ENCODE data around the gene KRTAP10-11. TPM values are rescaled to one million over a fixed set of nuclear protein-coding genes. Genes with fewer than 3 reads are reported as not detected.
"Not testable (repeated sequence)": the region's sequence is repeated elsewhere in the genome, so short reads cannot be mapped to it uniquely, and the experiment has no call there.

Gene KRTAP10-11
- total and polyA plus RNA-seq, 5 experiments from 2014 or later: not detected

GRCh38 chr21:44630440-44630839 lies 15.8 kb upstream of the KRTAP10-11 start:
- H3K9me3 Mint-ChIP-seq: peaks cover 10 to 46% (median 38%) of the 10 kb centered on the region in 9 donors
- H3K36me3 Mint-ChIP-seq: peaks cover 2 to 25% (median 25%) of the 10 kb centered on the region in 3 donors
- H3K27ac Mint-ChIP-seq: peak overlapping the region; percentile 80 to 95 (median 90)
- peak overlapping the region in 8 of 10 donors; percentile 48 to 74 (median 57) for H3K4me3 Mint-ChIP-seq
- POLR2A ChIA-PET: interaction anchor here (1.4 kb wide), 1 partner anchor 11 kb away, joined by 6 read pairs; no protein-coding TSS in a partner anchor
- peak; percentile 14 to 68 for ATAC-seq
- peaks cover 21 to 53% (median 44%) of the 10 kb centered on the region in 4 donors for H3K4me1 Mint-ChIP-seq
- peak in 2 of 10 donors; percentile 35 to 46 for DNase-seq
- no peaks in the 10 kb centered on the region for H3K27me3 Mint-ChIP-seq

- Mint-ChIP-seq H3K4me3 (no peak overlapping the region), H3K27ac (peak overlapping the region in 1 of 10 donors; percentile 1), H3K27me3 (no peaks in the 10 kb centered on the region), H3K36me3 (peaks cover 2 to 25% (median 25%) of the 10 kb centered on the region in 3 donors), H3K4me1 (peaks cover 19 to 41% (median 32%) of the 10 kb centered on the region in 4 donors), H3K9me3 (peaks cover 10 to 46% (median 38%) of the 10 kb centered on the region in 9 donors)
- no peak for DNase-seq
- POLR2A ChIA-PET: interaction anchor here (0.6 kb wide), 1 partner anchor 21 kb away, joined by 3 read pairs; no protein-coding TSS in a partner anchor
- no peak for ATAC-seq
These were observed 14.1 kb upstream of the KRTAP10-11 start for GRCh38 chr21:44632067-44632466.

GRCh38 chr21:44636209-44637017 lies 9.8 kb upstream of the KRTAP10-11 start:
- Mint-ChIP-seq H3K4me3 (no peak overlapping the region), H3K4me1 (peaks cover 0 to 17% (median 5%) of the 10 kb centered on the region in 4 donors), H3K36me3 (peaks cover 0 to 15% (median 15%) of the 10 kb centered on the region in 3 donors), H3K27me3 (peaks cover 0 to 6% (median 0%) of the 10 kb centered on the region in 5 donors), H3K27ac (peak overlapping the region in 1 of 10 donors; percentile 48), H3K9me3 (peaks cover 0 to 34% (median 26%) of the 10 kb centered on the region in 9 donors)
- DNase-seq: no peak
- ATAC-seq: no peak
- POLR2A ChIA-PET: no interaction called here

- Mint-ChIP-seq H3K9me3 (peaks cover 0 to 34% (median 19%) of the 10 kb centered on the region in 9 donors), H3K4me3 (no peak within 1 kb of the TSS), H3K27me3 (peaks cover 0 to 6% (median 0%) of the 10 kb centered on the region in 5 donors), H3K4me1 (peaks cover 0 to 14% (median 5%) of the 10 kb centered on the region in 4 donors), H3K36me3 (peaks cover 0 to 11% (median 9%) of the 10 kb centered on the region in 3 donors), H3K27ac (peak within 1 kb of the TSS in 5 of 10 donors; percentile 27 to 91 (median 77))
- DNase-seq: no peak
- POLR2A ChIA-PET: no interaction called here
- no peak for ATAC-seq
These were observed 9.0 kb upstream of the KRTAP10-11 start, which contains the start of gene KRTAP10-10 for GRCh38 chr21:44637018-44637850. TSS of gene KRTAP10-10 (plus strand) at chr21:44637356. CDS start at chr21:44637418, 62 bp downstream.

GRCh38 chr21:44637851-44638348 lies 8.3 kb upstream of the KRTAP10-11 start:
- H3K9me3 Mint-ChIP-seq: peaks cover 0 to 32% (median 17%) of the 10 kb centered on the region in 9 donors
- DNase-seq, H3K36me3 Mint-ChIP-seq, H3K27me3 Mint-ChIP-seq, ATAC-seq, H3K4me3 Mint-ChIP-seq, POLR2A ChIA-PET: not testable (repeated sequence)
- peak overlapping the region in 4 of 10 donors; percentile 27 to 91 (median 64) for H3K27ac Mint-ChIP-seq
- H3K4me1 Mint-ChIP-seq: peaks cover 0 to 14% (median 5%) of the 10 kb centered on the region in 4 donors

DNA sequence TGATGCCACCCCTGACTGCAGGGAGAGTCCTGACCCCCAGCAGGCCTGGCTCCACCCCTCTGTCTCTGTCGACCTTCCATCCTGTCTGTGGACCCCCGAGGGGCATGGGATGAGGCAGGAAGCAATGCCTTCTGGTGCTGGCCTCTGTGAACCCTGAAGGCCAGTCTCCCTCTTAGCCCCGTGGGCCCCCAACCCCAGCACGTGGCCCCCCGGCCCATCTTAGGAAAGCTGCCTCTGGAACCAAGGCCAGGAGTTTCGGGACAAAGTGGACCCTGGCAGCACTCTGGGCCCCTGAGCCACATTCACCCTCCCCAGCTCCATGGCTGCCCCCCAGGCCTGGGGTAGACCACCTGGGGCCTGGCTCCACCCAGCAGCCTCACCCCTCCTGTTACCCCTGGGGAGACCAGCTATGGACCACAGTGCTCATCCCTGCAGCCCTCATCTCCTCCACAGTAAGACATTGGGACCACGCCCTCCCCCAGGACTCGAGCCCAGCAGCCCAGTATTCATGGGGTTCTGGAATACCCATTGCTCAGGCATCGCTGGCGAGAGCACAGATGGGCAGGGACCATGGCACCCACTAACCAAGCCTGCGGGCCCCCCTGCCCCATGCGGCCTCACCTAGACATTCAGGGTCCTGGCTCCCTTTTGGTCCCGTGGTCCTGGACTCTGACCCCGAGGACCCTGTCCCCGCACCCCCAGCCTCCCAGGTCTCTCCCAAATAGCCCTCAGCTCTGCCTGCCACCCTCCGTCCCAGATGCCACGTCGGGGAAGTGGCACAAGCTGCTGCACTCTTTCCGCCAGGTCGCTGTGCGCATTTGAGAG lies 7.5 kb upstream of the KRTAP10-11 start:
- H3K27ac Mint-ChIP-seq: peak overlapping the region in 4 of 10 donors; percentile 15 to 85 (median 56)
- peaks cover 0 to 14% (median 3%) of the 10 kb centered on the region in 3 donors for H3K36me3 Mint-ChIP-seq
- POLR2A ChIA-PET: interaction anchor here (0.8 kb wide), 1 partner anchor 19 kb away, joined by 3 read pairs; the partner anchor contains the start of gene KRTAP12-3
- not testable (repeated sequence) for H3K27me3 Mint-ChIP-seq, DNase-seq, ATAC-seq
- H3K4me1 Mint-ChIP-seq: peaks cover 0 to 14% (median 5%) of the 10 kb centered on the region in 4 donors
- H3K4me3 Mint-ChIP-seq: peak overlapping the region in 1 of 10 donors; percentile 24
- peaks cover 0 to 32% (median 18%) of the 10 kb centered on the region in 9 donors for H3K9me3 Mint-ChIP-seq

GRCh38 chr21:44639331-44639655 lies 6.9 kb upstream of the KRTAP10-11 start:
- H3K9me3 Mint-ChIP-seq: peaks cover 3 to 37% (median 23%) of the 10 kb centered on the region in 9 donors
- no peak for DNase-seq
- ATAC-seq: no peak
- H3K27ac Mint-ChIP-seq: peak overlapping the region in 2 of 10 donors; percentile 15 to 45
- H3K4me3 Mint-ChIP-seq: peak overlapping the region in 1 of 10 donors; percentile 24
- POLR2A ChIA-PET: interaction anchor here (0.8 kb wide), 1 partner anchor 18 kb away, joined by 3 read pairs; the partner anchor contains the start of gene KRTAP12-3
- H3K36me3 Mint-ChIP-seq: peaks cover 0 to 20% (median 7%) of the 10 kb centered on the region in 3 donors
- H3K4me1 Mint-ChIP-seq: peaks cover 0 to 14% (median 5%) of the 10 kb centered on the region in 4 donors
- H3K27me3 Mint-ChIP-seq: peaks cover 0 to 6% (median 0%) of the 10 kb centered on the region in 5 donors

DNA sequence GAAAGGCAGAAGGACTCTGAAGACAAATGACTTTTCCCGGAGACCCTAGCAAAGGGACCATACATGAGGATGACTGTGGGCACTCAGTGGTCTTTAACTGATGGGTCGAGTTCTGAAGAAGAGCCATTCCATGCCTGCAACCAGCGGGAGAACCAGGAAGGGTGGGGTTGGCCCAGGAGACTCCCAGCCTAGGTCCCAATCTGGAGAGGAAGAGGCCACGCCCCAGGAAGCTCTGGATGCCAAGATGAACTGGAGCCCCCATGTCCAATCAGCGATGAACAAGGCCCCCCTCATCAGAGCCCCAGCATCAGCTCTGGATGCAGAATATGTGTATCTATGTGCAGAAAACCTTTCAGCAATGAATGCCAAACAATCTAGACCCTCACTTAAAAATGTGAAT lies 5.5 kb upstream of the KRTAP10-11 start:
- POLR2A ChIA-PET: no interaction called here
- peaks cover 0 to 14% (median 5%) of the 10 kb centered on the region in 4 donors for H3K4me1 Mint-ChIP-seq
- DNase-seq (no peak), ATAC-seq (no peak)
- peak overlapping the region in 1 of 10 donors; percentile 20 for H3K4me3 Mint-ChIP-seq
- H3K27me3 Mint-ChIP-seq: peaks cover 0 to 6% (median 0%) of the 10 kb centered on the region in 5 donors
- H3K9me3 Mint-ChIP-seq: peaks cover 10 to 52% (median 34%) of the 10 kb centered on the region in 9 donors
- H3K36me3 Mint-ChIP-seq: peaks cover 0 to 29% (median 14%) of the 10 kb centered on the region in 3 donors
- H3K27ac Mint-ChIP-seq: peak overlapping the region in 1 of 10 donors; percentile 2

- DNase-seq: no peak
- H3K9me3 Mint-ChIP-seq: peaks cover 10 to 58% (median 34%) of the 10 kb centered on the region in 9 donors
These were observed 2.4 kb upstream of the KRTAP10-11 start for GRCh38 chr21:44643741-44644310.

GRCh38 chr21:44644878-44645277 lies 1.3 kb upstream of the KRTAP10-11 start:
- Mint-ChIP-seq H3K4me1 (peaks cover 5 to 18% (median 12%) of the 10 kb centered on the region in 4 donors), H3K36me3 (peaks cover 0 to 29% (median 14%) of the 10 kb centered on the region in 3 donors), H3K9me3 (peaks cover 10 to 58% (median 34%) of the 10 kb centered on the region in 9 donors), H3K4me3 (no peak overlapping the region), H3K27ac (peak overlapping the region in 1 of 10 donors; percentile 28), H3K27me3 (peaks cover 0 to 5% (median 0%) of the 10 kb centered on the region in 5 donors)
- POLR2A ChIA-PET: interaction anchor here (0.6 to 1.4 kb wide), 3 partner anchors 13 to 1329 kb away, joined by 3 to 5 read pairs (median 3); partner anchors contain the start of gene KRTAP12-3
- DNase-seq (no peak), ATAC-seq (no peak)

More at GRCh38 chr21:44643741-44644310, 2.4 kb upstream of the KRTAP10-11 start:
- peaks cover 0 to 29% (median 14%) of the 10 kb centered on the region in 3 donors for H3K36me3 Mint-ChIP-seq
- peaks cover 5 to 16% (median 9%) of the 10 kb centered on the region in 4 donors for H3K4me1 Mint-ChIP-seq
- no peak overlapping the region for H3K27ac Mint-ChIP-seq
- no peak overlapping the region for H3K4me3 Mint-ChIP-seq
- peaks cover 0 to 6% (median 0%) of the 10 kb centered on the region in 5 donors for H3K27me3 Mint-ChIP-seq
- ATAC-seq: no peak
- POLR2A ChIA-PET: interaction anchor here (2.3 kb wide), 1 partner anchor 8 kb away, joined by 9 read pairs; no protein-coding TSS in a partner anchor
